Activated CD8-positive, alpha-beta memory T cell treated with anti-CD3 and anti-CD28 coated beads for 24 hours (primary cell): ENCODE data around the gene DDX42.

Experiments used
- DNase-seq: peaks from one replicate; pipeline ENCODE4 v3.0.0-alpha.2; 2020

The DDX42 gene

DNA sequence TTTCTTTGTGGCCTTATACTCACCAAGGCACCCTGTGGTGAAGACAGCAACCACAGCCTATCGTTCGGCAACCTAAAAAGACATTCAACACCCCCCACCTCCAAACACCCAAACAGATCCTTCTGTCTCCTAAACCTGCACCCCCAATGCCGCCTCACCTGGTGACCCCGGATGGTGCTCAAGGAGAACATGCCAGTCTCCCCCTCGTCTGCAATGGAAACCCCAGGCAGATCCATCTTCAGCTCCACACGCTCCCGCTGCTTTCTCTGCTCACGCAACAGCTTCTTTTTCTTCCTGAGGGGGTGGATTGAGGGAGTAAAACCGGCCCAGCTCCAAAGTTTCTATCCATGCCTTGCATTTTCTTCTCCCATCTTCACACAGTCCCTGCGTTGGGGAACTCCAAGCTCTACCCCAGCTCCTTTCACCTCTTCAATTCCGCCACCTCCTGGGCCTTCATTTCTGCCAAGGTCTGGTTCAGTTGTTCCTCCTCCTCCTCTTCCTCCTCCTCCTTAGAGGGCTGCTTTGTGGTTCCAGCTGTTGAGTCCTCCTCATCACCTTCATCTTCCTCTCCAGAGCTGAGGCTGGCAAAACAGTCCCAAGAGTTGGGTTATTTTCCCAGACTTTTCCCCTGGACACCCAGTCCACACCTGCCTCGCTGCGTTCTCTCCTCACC is 49.8 kb downstream of the DDX42 start:
- no peak for DNase-seq

DNA sequence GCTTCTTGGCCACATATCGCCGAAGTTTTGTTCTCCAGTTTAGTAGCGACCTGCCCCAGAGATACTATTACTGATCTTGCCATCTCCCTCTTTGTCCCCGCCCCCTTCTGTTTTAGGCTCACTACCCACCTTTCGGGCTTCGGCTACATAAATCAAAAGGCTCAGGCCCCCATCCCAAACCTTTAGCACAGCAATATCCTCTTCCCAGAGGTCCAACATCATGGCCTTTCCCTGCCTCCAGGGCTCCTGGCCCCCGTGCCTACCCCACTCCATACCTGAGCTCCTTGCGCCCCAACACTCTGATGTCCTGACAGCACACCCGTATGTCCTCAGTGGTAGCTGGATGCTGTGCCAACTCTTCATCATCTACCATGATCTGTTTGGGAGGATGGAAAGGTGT is 50.4 kb downstream of the DDX42 start:
- no peak for DNase-seq

DNA sequence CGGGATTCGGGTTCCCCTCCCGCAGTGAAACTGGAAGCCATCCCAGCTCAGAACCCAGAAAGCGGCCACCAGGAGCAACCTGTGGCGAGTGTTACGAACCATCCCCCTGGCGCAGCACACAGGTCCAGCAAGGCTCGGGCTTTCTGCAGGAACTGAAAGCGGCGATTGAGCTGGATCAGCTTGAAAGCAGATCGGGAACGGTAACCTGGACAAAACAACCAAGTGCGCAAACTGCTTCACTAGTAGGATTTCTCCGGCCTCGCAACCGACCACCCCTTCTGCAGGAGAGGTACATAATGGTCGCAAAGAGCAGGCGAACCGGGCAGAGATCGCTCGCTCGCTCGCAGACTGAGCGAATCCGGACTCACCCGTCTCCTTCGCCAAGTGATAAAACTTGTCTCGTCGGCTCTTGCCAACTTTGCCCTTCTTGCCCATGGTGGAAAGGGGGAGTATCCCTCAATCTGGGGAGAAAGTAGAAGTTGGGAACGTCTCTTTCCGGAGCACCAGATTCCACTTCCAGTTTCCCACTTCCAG is 52.6 kb downstream of the DDX42 start:
- no peak for DNase-seq

DNA sequence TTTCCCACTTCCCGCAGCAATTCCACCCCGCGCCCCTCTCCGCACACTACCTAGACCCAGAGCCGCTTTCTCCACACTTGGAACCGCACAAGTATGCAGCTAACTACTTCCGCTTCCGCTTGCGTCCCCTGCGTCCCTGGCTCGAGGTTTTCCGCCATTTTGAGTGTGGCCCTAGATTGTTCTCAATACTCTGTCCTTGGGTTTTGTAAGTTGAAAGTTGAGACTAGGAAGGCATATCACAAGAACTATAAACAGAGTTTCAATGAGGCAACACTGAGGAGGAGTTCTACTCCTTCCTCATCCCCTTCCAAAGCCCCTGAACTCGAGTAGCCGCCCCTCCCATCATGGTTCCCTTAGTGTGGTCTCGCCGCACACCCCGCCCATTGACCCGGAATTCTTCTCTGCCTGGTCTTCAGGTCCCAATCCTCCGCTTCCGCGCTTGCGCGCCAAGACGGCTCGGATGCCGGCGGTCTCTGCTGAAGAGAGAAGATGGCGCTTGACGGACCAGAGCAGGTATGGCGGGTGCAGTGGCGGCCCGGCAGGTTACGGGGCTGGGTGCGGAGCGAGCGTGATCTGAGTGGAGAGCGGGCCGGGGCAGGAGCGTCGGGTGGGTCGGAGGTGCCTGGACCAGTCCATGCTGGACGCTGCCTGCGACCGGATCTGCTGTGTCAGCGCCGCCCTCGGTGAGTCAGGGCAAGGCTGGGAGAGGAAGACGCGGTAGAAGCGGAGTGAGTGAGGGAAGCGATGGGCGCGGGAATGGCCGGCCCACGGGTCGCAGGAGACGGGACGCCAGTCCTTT is 53.2 kb downstream of the DDX42 start, which contains the start of the genes FTSJ3 and PSMC5:
FTSJ3 (minus strand) TSS at position 662 of the 799 bp plus-strand sequence. CDS start 761 bp downstream, outside the sequence.
PSMC5 (plus strand) TSS at position 430 of the 799 bp plus-strand sequence; CDS start at position 490, 60 bp downstream.
- DNase-seq, result peak; percentile 96

DNA sequence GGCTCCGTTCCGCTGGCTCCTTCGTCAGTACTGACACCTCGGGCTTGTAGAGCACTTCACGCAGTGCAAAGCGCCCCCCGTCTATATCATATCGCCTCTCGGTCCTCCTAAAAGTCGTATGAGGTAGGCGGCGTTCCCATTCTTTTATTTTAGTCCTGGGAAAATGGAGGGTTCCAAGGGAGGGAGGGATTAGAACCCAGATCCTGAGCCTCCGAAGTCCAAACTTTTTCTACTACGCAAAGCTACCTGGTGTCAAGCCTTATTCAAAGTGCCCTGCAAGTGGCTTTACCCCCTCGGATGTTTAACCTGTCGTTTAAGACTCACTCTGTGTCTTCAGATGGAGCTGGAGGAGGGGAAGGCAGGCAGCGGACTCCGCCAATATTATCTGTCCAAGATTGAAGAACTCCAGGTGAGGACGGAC is 53.8 kb downstream of the DDX42 start:
- no peak for DNase-seq

DNA sequence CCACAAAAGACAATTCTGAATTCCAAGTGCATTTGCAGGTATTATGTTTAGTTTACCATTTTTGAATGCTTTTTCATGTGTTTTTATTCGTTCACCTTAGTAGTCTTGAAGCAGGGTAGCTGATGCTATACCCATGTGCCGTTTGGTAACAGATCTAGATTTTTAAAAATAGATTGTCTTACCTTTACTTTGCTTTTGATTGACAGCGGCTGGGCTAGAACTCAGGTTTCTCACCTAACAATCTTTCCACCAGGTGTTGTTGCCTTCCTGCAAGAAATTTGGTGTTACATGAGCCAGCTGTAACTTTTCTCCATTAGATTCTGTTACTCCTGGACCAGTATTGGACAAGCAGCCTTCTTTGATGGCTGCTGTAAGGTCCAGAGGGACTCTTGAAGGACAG is 55.0 kb downstream of the DDX42 start:
- no peak for DNase-seq

DNA sequence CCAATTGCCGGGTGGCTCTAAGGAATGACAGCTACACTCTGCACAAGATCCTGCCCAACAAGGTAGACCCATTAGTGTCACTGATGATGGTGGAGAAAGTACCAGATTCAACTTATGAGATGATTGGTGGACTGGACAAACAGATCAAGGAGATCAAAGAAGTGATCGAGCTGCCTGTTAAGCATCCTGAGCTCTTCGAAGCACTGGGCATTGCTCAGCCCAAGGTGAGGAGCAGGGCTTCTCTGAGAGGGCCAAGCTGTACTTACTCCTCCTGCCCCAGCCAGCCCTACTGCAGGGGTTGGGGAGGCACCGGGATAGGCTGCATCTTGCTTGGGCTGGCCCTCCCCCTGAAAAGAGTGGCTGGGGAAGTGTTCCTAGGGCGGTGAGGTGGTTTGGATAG is 56.3 kb downstream of the DDX42 start:
- DNase-seq, result no peak

DNA sequence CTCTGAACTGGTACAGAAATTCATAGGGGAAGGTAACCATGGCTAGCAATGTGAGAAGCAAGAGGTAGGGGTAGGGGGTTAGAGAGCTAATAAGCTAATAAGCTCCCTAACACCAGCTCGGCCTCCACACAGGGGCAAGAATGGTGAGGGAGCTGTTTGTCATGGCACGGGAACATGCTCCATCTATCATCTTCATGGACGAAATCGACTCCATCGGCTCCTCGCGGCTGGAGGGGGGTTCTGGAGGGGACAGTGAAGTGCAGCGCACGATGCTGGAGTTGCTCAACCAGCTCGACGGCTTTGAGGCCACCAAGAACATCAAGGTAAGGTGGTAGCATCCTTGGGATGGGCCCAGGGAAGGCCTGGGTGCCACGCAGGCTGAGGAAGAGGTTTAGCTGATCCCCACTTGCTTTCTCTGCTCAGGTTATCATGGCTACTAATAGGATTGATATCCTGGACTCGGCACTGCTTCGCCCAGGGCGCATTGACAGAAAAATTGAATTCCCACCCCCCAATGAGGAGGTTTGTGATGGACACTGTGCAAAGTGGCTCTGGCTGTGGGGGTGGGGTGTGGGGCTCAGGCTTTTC is 57.0 kb downstream of the DDX42 start:
- DNase-seq, result no peak

DNA sequence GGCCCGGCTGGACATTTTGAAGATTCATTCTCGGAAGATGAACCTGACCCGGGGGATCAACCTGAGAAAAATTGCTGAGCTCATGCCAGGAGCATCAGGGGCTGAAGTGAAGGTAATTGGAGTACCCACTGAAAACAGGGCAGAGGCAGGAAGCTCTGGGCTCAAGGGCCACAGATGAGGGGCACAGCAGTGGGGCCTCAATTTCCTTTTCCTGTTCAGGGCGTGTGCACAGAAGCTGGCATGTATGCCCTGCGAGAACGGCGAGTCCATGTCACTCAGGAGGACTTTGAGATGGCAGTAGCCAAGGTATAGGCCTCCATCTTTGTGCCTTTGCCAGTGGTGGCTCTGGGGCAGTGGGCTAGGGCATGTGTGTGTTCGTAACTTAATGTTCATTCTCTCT is 57.5 kb downstream of the DDX42 start:
- no peak for DNase-seq

DNA sequence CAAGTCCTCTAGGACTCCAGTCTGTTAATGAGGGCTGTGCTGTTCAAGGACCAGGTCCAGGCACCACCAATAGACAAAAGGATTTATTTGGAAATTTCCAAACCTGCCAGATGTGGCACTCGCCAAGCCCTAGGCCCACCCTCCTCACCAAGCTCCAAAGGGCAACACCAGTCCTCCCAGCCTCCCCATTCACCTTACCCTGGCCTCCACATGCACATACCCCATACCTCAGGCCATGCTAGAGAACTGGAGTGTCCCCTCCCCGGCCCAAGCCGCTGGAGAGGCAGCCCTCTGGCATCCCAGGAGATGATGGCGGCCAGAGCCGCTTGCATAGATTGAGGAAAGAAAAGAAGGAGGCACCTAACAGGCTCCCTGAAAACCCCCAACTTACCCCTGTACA is 58.0 kb downstream of the DDX42 start:
- DNase-seq, result no peak

DNA sequence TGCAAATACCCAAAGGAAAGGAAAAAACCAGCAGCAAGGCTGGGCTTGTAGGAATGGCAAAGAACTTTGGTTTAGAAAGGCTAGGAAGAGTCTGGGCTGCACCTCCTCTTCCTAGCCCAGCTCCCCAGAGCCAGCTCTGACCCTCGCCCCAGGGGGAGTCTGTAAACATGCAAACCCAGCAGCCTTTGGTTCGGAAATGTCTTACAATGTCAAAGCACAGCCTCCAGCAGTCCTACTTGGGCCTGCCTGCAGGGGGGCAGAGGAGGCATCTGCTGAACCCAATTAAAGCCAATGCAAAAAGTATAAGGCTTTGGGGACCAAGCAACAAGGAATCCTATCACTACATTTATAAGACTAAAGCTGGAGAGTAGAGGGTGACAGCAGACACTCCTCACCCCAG is 58.5 kb downstream of the DDX42 start:
- no peak for DNase-seq

DNA sequence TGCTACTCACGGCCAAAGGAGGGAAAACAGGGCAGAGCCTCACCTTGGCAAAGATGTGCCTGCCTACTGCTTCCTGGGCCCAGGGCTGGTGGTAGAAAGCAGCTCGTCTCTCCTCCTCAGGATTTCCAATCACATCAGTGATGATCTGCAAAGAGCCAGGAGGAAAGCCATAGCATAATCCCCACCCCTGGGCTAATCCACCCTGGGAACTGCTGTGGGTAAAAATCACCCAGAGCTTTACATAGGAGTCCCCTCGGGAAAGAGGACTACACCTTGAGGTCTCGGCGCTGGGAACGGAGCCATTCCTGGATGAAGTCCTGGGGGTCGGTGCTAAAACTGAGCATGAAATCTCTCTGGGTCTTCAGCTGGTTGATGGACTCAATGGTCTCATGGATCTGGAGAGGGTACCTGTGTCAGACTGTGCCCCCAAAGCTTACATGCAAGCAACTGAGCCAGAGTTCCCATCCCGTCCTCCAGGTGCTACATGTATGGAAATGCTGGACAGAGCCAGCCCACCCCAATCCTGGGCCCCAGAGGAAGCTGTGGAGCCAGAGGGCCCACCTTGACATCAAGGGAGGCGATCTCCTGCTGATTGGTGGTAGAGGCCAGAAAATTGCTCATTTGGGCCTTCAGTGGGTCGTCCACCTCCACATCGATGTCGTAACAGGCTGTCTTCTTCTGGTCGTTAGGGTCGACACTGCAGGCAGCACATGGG is 59.2 kb downstream of the DDX42 start:
- no peak for DNase-seq

DNA sequence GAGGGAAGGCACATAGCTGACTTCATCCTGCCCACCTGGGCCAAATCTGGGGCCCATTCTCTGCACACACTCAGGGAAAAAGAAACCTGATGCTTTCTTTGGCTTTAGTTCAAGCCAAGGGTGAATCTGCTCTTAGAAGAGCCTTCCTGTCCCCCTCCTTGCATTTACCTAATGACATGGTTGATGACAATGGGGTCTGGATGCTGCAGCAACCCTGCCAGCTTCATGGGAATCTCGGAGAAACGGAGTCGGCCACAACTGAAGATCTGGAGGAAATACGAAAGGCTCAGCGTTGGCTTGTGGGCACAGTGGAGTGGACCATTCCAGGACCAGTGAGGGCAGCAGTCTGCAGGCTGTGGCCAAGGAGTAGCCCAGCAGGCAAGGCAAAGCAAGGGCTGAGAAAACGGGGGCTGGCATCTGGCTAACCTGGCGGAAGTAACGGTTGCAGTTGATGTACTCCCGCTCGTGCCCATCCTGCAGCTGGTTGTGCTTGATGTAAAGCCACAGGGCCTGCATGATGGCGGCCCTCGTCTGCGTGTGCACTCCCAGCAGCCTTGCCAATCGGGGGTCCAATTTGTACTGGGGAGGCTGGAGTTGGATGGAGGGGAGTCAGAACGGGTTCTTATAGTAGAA is 59.9 kb downstream of the DDX42 start:
- no peak for DNase-seq

DNA sequence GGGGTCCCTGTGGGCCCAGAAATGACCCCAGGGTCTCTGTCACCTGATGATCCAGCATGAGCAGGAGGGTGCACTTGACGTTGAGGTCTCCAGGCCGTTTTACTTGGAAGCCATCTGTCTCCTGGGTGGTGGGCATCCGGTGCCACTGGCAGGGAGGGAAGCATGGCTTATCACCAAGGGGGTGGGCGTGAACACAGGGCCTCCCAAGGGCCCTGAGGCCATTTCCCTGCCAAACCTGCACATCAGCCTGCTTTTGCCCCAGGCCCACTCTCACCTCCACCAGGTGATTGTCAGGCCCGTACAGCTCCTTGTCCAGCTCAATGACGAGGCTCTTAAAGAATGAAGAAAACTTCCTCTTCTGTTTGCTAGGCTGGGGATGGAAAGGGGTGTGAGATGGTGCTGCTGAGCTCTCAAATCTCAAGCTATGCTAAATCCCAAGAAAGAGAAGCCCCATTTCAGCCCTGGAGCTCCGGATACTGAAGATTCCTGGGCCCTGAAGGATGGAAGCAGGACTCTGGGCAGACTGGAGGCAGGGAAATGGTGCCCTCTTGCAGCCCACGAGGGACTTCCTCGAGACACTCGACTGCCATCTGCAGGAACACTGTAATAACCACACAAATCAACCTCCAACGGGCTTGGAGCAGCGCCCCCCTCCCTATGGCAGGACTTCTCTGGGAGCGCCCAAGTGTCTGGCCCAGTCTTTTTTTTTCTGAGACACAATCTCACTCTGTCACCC is 60.6 kb downstream of the DDX42 start:
- peak; percentile 78 for DNase-seq

DNA sequence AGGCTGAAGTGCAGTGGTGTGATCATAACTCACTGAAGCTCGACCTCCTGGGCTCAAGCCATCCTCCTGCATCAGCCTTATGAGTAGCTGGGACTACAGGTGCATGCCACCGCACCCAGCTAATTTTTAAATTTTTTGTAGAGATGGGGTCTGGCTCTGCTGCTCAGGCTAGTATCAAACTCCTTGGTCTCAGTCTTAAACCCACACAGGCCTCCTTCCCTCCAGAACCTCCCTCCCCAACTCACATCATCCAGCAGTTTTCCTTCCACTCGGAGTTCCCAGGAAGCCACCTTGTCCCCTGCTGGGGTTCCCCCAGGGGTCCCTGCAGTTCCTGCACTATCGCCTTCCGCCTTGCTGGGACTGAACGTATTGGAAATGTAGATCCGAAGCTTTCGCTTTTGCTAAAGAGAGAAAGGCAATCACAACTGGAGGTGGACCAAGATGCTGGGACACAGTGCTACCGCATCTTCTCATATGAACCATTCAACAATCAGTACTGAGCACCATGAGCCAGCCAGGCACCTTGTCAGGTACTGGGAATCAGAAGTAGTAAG is 61.3 kb downstream of the DDX42 start:
- DNase-seq, result no peak

DNA sequence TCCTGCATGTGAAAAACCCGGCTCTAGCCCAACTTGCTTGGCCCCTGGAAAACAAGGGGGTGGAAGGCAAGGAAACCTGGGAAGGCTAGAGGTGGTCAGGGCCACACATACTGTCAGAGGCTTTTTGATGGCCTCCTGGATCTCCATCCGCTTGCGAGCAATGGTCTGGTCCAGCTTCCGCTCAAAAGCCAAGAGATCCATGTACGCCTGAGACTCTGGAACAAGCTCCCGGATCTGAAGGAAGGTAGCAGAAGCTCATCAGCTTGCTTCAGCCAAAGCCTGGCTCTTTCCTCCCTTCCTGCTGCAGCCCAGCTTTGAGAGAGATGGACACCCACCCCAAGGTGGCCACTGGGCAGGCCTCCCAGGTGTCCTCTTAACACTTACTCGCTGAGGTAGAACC is 62.8 kb downstream of the DDX42 start:
- DNase-seq, result no peak

DNA sequence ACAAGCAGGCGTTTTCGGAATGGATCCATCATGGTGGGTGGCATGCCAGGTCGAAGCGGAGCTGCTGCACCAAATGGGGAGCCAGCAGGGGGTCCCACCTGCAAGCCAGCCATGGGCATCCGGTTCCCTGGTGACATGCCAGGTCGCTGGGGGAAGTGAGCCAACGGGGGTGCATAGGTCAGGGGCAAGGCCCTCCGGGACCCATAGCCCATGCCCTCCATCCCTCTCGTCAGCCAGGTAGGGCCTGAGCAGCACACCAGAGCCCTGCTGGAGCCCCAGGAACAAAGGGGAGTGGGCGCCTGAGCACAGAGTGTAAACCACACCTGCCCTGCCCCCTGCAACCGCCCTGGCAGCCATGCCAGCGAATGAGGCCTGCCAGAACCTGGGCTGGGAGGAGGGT is 63.5 kb downstream of the DDX42 start:
- DNase-seq, result no peak

DNA sequence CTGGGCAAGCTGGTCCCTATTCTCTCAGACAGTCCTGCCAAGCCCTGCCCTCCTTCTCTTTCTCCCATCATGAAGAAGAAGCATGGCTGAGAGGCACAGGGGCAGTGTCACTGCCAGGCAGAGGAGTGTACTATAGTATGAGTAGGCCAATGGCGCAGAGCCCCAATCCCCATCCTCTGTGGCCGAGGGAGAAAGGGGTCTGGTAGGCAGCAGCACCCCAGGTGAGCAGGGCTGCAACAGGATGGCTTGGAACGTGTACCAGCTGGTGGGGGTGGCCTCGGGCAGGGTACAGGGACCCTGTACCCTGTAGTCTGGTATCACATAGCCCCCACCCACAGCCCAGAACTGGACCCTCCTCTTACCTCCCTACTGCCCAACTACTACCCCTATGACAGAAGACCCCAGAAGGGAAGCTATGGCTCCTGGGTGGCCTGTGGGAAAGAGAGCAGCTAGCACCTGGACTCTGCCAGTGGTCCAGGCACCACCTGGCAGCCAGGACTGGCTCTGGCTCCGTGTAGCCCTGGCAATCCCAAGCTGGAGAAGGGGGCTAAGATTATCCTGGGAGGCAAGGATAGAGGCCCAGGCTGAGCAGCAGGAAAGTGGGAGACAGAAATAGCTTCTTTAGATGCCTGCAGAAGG is 64.1 kb downstream of the DDX42 start:
- no peak for DNase-seq

DNA sequence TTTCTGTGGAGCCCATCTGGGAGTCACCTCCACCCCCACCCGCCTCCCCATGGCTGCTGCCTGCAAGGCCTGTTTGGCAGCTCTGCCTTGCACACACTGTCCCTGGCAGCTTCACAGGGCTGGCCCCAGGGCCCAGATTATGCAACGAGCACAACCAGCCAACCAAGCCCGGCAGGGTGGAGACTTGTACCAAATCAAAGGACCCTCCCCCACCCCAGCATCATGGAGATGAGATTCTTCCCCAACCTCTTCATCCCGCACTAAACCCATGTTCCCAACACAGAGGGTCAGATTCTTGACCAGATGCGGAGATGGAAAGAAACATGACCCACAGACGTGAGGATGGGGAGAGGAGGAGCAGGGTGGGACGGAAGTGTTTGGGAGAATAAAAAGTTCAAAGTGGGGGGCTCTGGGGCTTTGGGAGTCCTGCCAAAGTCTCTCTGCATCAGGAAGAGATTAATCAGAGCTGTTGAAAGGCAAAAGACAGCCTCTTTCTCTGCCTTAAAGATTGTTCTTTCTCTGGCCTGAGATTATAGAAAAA is 64.7 kb downstream of the DDX42 start:
- no peak for DNase-seq

DNA sequence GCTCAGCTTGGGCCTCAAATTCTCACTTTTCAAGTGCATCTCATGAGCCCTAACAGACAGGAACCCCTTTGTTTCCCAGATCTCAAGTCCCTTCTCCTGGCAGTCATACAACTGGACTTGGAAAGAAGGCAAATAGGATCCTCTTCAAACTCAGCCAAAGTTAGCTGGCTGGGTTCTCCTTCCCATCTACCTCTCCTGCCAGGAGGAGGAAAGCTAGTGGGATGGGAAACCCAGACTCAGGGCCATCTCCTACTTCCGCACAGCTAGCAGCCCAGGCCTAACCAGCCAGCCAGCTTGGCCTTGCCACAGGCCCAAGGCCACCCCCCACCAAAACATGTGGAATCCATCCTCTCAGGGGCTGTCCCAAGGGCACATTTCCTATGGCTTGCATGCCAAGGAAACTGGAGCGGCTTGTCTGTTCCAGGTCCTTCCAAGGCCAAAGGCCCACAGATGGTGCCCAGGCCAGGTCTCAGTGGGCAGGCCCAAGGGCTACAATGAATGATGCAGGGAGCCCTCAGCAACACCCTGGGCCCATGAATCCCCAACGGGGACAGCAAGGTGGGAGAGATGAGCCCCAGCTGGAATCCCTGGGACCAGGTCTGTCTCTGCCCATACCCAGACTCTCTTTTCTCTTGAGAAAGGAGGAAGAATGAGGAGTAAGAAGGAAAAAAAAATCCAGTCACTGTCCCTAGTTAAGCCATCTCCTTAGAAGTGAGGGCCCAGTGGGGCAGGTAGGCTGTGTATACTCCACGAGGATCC is 66.8 kb downstream of the DDX42 start:
- DNase-seq, result no peak
